Measurements from ENCODE around the gene CD1D.
"Not testable (repeated sequence)": the region's sequence is repeated elsewhere in the genome, so short reads cannot be mapped to it uniquely, and the experiment has no call there.

The CD1D gene

GRCh38 chr1:158203693-158204457, 23.2 kb downstream of the CD1D start:
- Histone ChIP-seq H3K27ac (no peak overlapping the region), H3K27me3 (ENCODE audit: insufficient read depth, low read depth, severe bottlenecking) (peaks cover 76% of the 10 kb centered on the region), H3K36me3 (no peaks in the 10 kb centered on the region), H3K9me3 (ENCODE audit: severe bottlenecking) (peaks cover 3% of the 10 kb centered on the region), H3K4me3 (ENCODE audit: low read depth, low read length) (no peak overlapping the region)
- TF ChIP-seq CTCF (IDR thresholded peaks at IDR 0.05; ENCODE audit: low read depth, low read length) = peak; percentile 60
- DNase-seq = peak; percentile 37

- Histone ChIP-seq H3K9me3 (ENCODE audit: severe bottlenecking) (peaks cover 3% of the 10 kb centered on the region), H3K27me3 (ENCODE audit: insufficient read depth, low read depth, severe bottlenecking) (peaks cover 77% of the 10 kb centered on the region), H3K27ac (no peak overlapping the region), H3K4me3 (ENCODE audit: low read depth, low read length) (no peak overlapping the region), H3K36me3 (no peaks in the 10 kb centered on the region)
- no peak for TF ChIP-seq CTCF (IDR thresholded peaks at IDR 0.05; ENCODE audit: low read depth, low read length)
- DNase-seq = no peak
Measured at GRCh38 chr1:158204458-158204827, 23.7 kb downstream of the CD1D start.

GRCh38 chr1:158208586-158209116, 28.0 kb downstream of the CD1D start:
- peaks cover 83% of the 10 kb centered on the region for H3K27me3 ChIP-seq (ENCODE audit: insufficient read depth, low read depth, severe bottlenecking)
- no peak for DNase-seq
- TF ChIP-seq CTCF (IDR thresholded peaks at IDR 0.05; ENCODE audit: low read depth, low read length) = no peak
- no peaks in the 10 kb centered on the region for H3K36me3 ChIP-seq
- H3K9me3 ChIP-seq (ENCODE audit: severe bottlenecking) = peaks cover 11% of the 10 kb centered on the region
- H3K4me3 ChIP-seq (ENCODE audit: low read depth, low read length) = no peak overlapping the region
- H3K27ac ChIP-seq = no peak overlapping the region

GRCh38 chr1:158212320-158212719, 31.6 kb downstream of the CD1D start:
- DNase-seq = no peak
- no peak for TF ChIP-seq CTCF (IDR thresholded peaks at IDR 0.05; ENCODE audit: low read depth, low read length)
- peaks cover 11% of the 10 kb centered on the region for H3K9me3 ChIP-seq (ENCODE audit: severe bottlenecking)
- H3K36me3 ChIP-seq = no peaks in the 10 kb centered on the region
- no peak overlapping the region for H3K27ac ChIP-seq
- H3K4me3 ChIP-seq (ENCODE audit: low read depth, low read length) = no peak overlapping the region
- H3K27me3 ChIP-seq (ENCODE audit: insufficient read depth, low read depth, severe bottlenecking) = peaks cover 69% of the 10 kb centered on the region

- H3K4me3 ChIP-seq (ENCODE audit: low read depth, low read length); H3K27ac ChIP-seq; DNase-seq; H3K36me3 ChIP-seq: not testable (repeated sequence)
- peaks cover 36% of the 10 kb centered on the region for H3K27me3 ChIP-seq (ENCODE audit: insufficient read depth, low read depth, severe bottlenecking)
- H3K9me3 ChIP-seq (ENCODE audit: severe bottlenecking) = peaks cover 14% of the 10 kb centered on the region
Measured at GRCh38 chr1:158223445-158223844, 42.8 kb downstream of the CD1D start.

GRCh38 chr1:158227904-158228623, 47.4 kb downstream of the CD1D start:
- peaks cover 9% of the 10 kb centered on the region for H3K9me3 ChIP-seq (ENCODE audit: severe bottlenecking)
- peaks cover 80% of the 10 kb centered on the region for H3K27me3 ChIP-seq (ENCODE audit: insufficient read depth, low read depth, severe bottlenecking)
- H3K4me3 ChIP-seq (ENCODE audit: low read depth, low read length) = no peak overlapping the region
- DNase-seq = no peak
- H3K27ac ChIP-seq = no peak overlapping the region
- TF ChIP-seq CTCF (IDR thresholded peaks at IDR 0.05; ENCODE audit: low read depth, low read length) = no peak
- no peaks in the 10 kb centered on the region for H3K36me3 ChIP-seq
